GM19099 (cell line): ENCODE results near the gene ARL15.

Experiments
- POLR2A ChIP-seq: IDR thresholded peaks from 3 replicates; pipeline ENCODE4 v1.6.1; 2011; ENCODE audit warnings: low read depth; ENCODE audit not compliant: insufficient read length; ENCODE audit errors: extremely low read depth

ARL15 gene

GRCh38 chr5:54093861-54094260, 216.5 kb downstream of the ARL15 start:
- no peak for TF ChIP-seq POLR2A

GRCh38 chr5:54093081-54093492, 217.3 kb downstream of the ARL15 start:
- TF ChIP-seq POLR2A = no peak

GRCh38 chr5:54091307-54092130, 218.9 kb downstream of the ARL15 start:
- TF ChIP-seq POLR2A = no peak

DNA sequence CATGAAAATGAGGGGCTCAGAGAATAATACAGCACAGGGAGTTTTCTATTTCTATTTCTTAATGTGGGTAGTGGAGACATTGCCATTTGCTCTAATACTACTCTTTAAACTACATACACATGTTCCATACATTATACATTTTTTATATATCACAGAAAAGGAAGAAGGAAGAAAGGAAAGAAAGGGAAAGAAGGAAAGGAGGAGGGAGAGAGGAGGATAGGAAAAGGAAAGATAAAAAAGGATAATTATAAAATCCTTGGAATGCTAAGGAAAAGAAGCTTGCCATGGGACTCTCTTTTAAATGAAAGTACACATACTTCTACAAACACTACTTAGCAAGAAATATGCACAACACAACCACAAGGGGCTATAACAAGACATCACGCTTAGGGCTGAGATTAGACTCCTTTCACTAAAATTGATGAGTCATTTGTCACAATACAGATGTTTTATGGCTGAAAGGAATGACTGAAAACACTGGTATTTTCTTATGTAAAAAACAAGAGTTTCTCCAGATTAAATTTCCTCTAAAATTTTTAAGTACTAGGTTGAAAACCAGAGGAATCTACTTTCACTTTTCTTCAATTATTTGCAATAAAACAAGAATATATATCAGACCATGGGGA, 219.8 kb downstream of the ARL15 start:
- TF ChIP-seq POLR2A = no peak

GRCh38 chr5:54088081-54088480, 222.3 kb downstream of the ARL15 start:
- TF ChIP-seq POLR2A = no peak

- TF ChIP-seq POLR2A = no peak
These were observed 222.9 kb downstream of the ARL15 start for GRCh38 chr5:54087436-54087835.

DNA sequence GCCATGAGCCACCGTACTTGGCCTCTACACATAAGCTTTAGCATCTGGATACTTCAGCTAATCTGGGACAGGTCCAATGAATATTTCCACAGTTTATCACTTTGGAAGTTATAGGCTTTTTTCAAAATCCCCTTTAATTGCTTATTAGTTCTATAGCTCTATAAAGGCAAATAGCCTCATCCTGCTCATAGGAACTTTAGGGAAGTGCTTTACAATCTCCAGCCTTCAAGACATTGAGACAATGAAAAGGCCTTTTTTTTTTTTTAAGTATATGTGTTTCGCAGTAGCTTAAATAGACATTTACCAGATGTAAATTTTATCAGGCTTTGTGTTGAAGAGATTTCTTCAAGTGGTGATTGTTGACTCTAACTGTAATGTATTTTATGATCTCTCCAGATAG, 224.2 kb downstream of the ARL15 start:
- TF ChIP-seq POLR2A = no peak

- no peak for TF ChIP-seq POLR2A
These were observed 225.7 kb downstream of the ARL15 start for GRCh38 chr5:54084696-54085095.

GRCh38 chr5:54083851-54084250, 226.5 kb downstream of the ARL15 start:
- TF ChIP-seq POLR2A = no peak

- no peak for TF ChIP-seq POLR2A
These were observed 227.1 kb downstream of the ARL15 start for GRCh38 chr5:54083245-54083644.

GRCh38 chr5:54081415-54081814, 229.0 kb downstream of the ARL15 start:
- TF ChIP-seq POLR2A = no peak

DNA sequence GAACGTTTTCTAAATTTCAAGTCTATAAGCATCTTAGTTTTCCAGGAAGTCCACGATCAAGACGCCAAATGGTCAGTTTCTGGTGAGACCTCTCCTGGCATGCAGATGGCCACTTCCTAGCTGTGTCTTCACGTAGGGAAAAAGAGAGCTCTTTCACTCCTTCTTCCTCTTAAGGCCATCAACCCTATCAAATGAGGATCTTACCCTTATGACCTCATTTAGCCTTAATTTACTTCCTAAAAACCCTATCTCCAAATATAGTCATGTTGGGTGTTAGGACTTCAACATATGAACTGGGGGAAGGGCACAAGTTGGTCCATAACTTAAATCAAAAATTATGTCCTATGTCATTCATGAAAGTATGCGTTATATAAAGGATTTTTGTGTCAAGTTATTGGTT, 229.5 kb downstream of the ARL15 start:
- no peak for TF ChIP-seq POLR2A

DNA sequence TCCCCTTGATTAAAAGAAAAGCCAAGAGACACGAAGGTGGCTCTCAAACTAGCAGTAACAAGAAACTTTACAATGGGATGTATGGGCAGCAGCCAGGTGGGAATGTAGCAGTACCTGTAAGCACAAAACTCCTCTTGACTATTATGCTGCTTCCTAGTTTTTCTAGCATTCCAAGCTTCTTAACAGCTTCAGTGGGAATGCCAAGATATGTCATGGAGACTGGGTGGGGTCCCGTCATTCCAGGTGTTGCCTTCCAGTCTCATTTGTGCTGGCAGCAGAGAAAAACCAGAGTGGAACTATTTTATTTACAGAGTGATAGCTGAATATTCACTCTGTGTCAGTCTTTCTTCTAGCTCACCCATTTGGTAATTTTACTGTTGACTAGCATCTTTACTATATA, 236.6 kb downstream of the ARL15 start:
- TF ChIP-seq POLR2A = no peak

GRCh38 chr5:54073131-54073530, 237.2 kb downstream of the ARL15 start:
- TF ChIP-seq POLR2A = no peak

GRCh38 chr5:54066433-54066832, 243.9 kb downstream of the ARL15 start:
- no peak for TF ChIP-seq POLR2A

DNA sequence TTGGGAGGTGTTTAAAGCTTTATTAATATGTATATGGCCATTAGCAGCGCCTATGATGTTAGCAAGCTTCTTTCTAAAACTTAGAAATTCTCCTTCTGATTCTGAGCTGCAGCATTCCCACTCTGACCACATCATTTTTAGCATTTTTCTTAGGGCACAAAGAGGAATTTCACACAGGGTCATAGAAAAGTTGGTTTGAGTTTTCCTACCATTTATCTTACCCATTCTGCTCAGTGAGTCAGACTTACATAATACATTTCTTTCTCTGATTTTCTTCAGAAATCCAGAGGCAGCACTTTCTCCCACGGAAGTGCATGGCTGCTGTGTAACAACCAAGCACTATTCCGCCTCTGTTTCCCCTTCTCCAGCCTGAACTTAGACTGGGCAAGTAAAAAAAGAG, 246.6 kb downstream of the ARL15 start:
- TF ChIP-seq POLR2A = no peak
